GM19452 (cell line): ENCODE data around the gene BRD8.
"Not testable (repeated sequence)": the region's sequence is repeated elsewhere in the genome, so short reads cannot be mapped to it uniquely, and the experiment has no call there.

Experiments
- ATAC-seq: cut with Tn5 transposase; IDR thresholded peaks from one replicate; pipeline ENCODE4 v1.9.1; 2021; ENCODE audit not compliant: unreplicated experiment

The BRD8 gene, protein sequence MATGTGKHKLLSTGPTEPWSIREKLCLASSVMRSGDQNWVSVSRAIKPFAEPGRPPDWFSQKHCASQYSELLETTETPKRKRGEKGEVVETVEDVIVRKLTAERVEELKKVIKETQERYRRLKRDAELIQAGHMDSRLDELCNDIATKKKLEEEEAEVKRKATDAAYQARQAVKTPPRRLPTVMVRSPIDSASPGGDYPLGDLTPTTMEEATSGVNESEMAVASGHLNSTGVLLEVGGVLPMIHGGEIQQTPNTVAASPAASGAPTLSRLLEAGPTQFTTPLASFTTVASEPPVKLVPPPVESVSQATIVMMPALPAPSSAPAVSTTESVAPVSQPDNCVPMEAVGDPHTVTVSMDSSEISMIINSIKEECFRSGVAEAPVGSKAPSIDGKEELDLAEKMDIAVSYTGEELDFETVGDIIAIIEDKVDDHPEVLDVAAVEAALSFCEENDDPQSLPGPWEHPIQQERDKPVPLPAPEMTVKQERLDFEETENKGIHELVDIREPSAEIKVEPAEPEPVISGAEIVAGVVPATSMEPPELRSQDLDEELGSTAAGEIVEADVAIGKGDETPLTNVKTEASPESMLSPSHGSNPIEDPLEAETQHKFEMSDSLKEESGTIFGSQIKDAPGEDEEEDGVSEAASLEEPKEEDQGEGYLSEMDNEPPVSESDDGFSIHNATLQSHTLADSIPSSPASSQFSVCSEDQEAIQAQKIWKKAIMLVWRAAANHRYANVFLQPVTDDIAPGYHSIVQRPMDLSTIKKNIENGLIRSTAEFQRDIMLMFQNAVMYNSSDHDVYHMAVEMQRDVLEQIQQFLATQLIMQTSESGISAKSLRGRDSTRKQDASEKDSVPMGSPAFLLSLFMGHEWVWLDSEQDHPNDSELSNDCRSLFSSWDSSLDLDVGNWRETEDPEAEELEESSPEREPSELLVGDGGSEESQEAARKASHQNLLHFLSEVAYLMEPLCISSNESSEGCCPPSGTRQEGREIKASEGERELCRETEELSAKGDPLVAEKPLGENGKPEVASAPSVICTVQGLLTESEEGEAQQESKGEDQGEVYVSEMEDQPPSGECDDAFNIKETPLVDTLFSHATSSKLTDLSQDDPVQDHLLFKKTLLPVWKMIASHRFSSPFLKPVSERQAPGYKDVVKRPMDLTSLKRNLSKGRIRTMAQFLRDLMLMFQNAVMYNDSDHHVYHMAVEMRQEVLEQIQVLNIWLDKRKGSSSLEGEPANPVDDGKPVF

GRCh38 chr5:138178516-138179276 lies at the start of gene BRD8, which contains the start of gene KIF20A:
TSS of gene BRD8 (minus strand) at chr5:138178630. CDS start at chr5:138178614, 16 bp downstream.
TSS of gene KIF20A (plus strand) at chr5:138179112. CDS start at chr5:138179681, 569 bp downstream.
- peak; percentile 78 for ATAC-seq

- ATAC-seq, result no peak
Observed at GRCh38 chr5:138226910-138227309, 48.5 kb upstream of the BRD8 start.

- ATAC-seq, result no peak
Observed at GRCh38 chr5:138224712-138225111, 46.3 kb upstream of the BRD8 start.

- no peak for ATAC-seq
Observed at GRCh38 chr5:138223532-138223931, 45.1 kb upstream of the BRD8 start.

- no peak for ATAC-seq
Observed at GRCh38 chr5:138216799-138217198, 38.4 kb upstream of the BRD8 start.

- ATAC-seq, result peak; percentile 94
Observed at GRCh38 chr5:138213161-138214029, 35.0 kb upstream of the BRD8 start, which contains the start of gene CDC23. TSS of gene CDC23 (minus strand) at chr5:138213323. CDS start at chr5:138213312, 11 bp downstream.

GRCh38 chr5:138212828-138213160 lies 34.4 kb upstream of the BRD8 start:
- peak; percentile 21 for ATAC-seq

GRCh38 chr5:138210985-138211384 lies 32.6 kb upstream of the BRD8 start:
- no peak for ATAC-seq

DNA sequence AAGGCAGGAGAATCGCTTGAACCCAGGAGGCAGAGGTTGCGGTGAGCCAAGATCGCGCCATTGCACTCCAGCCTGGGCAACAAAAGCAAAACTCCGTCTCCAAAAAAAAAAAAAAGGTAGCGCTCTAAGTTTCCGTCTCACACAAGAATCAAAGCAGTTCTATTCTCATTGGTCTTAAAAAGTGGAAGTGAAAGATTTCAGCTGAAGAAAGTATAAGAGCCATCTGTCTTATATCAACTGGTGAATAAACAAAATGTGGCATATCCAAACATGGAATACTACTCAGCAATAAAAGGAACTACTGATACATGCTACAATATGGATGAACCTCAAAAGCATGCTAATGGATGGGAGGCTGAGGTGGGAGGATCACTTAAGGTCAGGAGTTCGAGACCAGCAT lies 15.4 kb upstream of the BRD8 start:
- ATAC-seq, result not testable (repeated sequence)

DNA sequence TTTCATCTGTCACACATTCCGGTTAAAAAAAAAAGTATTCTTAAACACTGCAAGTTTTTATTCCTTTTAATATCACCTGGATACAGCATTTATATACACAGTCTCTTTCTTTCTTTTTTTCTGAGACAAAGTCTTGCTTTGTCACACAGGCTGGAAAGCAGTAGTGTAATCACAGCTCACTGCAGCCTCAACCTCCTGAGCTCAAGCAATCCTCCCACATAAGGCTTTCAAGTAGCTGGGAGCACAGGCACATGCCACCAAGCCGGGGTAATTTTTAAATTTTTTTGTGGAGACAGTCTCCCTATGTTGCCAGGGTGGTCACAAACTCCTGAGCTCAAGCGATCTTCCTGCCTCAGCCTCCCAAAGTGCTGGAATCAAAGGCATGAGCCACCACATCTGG lies 14.4 kb upstream of the BRD8 start:
- ATAC-seq, result no peak

- no peak for ATAC-seq
Observed at GRCh38 chr5:138188626-138189025, 10.2 kb upstream of the BRD8 start.

GRCh38 chr5:138186002-138186447 lies 7.6 kb upstream of the BRD8 start:
- no peak for ATAC-seq

DNA sequence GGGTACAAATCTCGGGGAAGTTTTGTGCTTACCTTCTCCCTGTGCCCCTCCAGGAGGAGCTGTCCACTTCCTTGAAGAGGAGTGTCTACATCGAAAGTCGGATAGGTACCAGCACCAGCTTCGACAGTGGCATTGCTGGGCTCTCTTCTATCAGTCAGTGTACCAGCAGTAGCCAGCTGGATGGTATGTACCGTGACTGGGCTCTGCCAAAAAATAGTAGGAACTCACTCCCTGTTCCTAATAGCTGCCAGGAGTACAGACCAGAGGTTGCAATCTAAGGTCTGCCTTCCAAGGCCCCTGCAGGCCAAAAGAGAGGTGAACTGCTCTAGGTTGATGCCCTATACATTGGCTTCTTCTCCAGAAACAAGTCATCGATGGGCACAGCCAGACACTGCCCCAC lies 4.4 kb upstream of the BRD8 start:
- ATAC-seq, result no peak

- no peak for ATAC-seq
Observed at GRCh38 chr5:138180841-138181240, 2.4 kb upstream of the BRD8 start.

DNA sequence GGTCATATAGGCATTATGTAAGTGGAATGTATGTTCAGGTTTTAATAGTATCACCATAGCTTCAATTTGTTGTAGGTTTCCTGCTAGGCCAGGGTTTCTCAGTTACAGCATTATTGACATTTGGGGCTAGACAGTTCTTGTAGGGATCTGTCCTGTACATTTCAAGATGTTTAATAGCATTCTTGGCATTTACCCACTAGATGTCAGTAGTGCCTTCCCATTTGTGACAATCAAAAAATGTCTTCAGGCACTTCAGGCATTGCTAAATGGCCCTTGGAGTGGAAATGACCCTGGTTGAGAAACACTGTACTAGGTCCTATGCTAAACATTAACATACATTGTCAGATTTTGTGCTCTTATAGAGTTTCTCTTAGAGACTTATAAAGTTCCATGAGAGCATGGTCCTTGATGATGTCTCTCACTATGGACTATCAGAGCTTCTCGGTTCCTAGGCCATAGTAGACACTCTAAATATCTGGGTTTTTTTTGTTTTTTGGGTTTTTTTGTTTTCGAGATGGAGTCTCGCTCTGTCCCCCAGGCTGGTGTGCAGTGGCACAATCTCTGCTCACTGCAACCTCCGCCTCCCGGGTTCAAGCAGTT lies 1.9 kb upstream of the BRD8 start:
- ATAC-seq, result no peak

- peak; percentile 8 for ATAC-seq
Observed at GRCh38 chr5:138179277-138179857, 937 bp upstream of the BRD8 start.

DNA sequence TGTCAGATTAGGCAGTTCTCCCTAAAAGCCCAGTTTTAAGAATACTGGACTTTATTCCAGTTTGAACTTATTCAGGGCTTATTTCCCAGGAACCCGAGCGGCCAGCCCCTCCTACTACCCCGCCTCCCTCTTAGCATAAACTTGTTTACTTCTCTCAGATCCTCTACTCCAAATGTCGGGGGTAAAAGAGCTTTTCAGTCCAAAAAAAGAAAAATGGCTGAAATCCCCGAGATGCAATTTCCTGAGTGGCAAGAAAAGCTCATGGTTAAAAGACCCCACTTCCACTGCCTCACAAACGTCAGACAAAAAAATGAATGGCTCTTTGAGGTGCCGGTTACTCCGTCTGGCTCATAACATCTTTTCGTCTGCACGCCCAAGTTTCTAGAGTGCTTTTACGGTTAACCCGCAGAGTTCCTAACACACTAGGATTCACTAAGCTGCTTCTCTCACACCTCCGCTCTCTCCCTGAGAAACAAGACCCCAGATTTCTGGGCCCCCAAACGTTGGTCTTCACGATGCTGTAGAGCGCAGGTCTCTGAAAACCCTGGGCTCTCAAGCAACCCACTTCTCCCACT lies 402 bp downstream of the BRD8 start:
- ATAC-seq, result no peak

GRCh38 chr5:138170299-138170698 lies 8.1 kb downstream of the BRD8 start:
- no peak for ATAC-seq
